GM18502 (cell line): Measurements from ENCODE around the gene FBXO3.

Experiments
- ATAC-seq: cut with Tn5 transposase; IDR thresholded peaks from one replicate; pipeline ENCODE4 v1.9.1; 2021; ENCODE audit warnings: mild to moderate bottlenecking; ENCODE audit not compliant: unreplicated experiment, poor library complexity

Gene FBXO3

GRCh38 chr11:33706546-33706945, 67.8 kb downstream of the FBXO3 start:
- no peak for ATAC-seq

- ATAC-seq: no peak
Observed at GRCh38 chr11:33704240-33705002, 69.9 kb downstream of the FBXO3 start.

GRCh38 chr11:33703788-33704187, 70.5 kb downstream of the FBXO3 start:
- no peak for ATAC-seq

- ATAC-seq: no peak
Observed at GRCh38 chr11:33703234-33703633, 71.1 kb downstream of the FBXO3 start.

- ATAC-seq: no peak
Observed at GRCh38 chr11:33701302-33702230, 72.8 kb downstream of the FBXO3 start.

GRCh38 chr11:33700502-33701271, 73.6 kb downstream of the FBXO3 start, which contains the start of gene C11orf91:
Gene C11orf91, minus strand, starts transcription at chr11:33700826. Its CDS starts 86 bp downstream, at chr11:33700740.
- peak; percentile 92 for ATAC-seq

- no peak for ATAC-seq
Observed at GRCh38 chr11:33700063-33700501, 74.2 kb downstream of the FBXO3 start.

GRCh38 chr11:33699515-33700062, 74.7 kb downstream of the FBXO3 start:
- no peak for ATAC-seq

GRCh38 chr11:33698921-33699320, 75.4 kb downstream of the FBXO3 start:
- ATAC-seq: no peak

- no peak for ATAC-seq
Observed at GRCh38 chr11:33697997-33698396, 76.3 kb downstream of the FBXO3 start.

GRCh38 chr11:33696931-33697638, 77.2 kb downstream of the FBXO3 start:
- ATAC-seq: no peak

GRCh38 chr11:33696411-33696810, 77.9 kb downstream of the FBXO3 start:
- no peak for ATAC-seq

- ATAC-seq: no peak
Observed at GRCh38 chr11:33695051-33695566, 79.2 kb downstream of the FBXO3 start.

- no peak for ATAC-seq
Observed at GRCh38 chr11:33694346-33695050, 79.8 kb downstream of the FBXO3 start.

- no peak for ATAC-seq
Observed at GRCh38 chr11:33692541-33692940, 81.8 kb downstream of the FBXO3 start.

GRCh38 chr11:33692013-33692504, 82.3 kb downstream of the FBXO3 start:
- no peak for ATAC-seq

- no peak for ATAC-seq
Observed at GRCh38 chr11:33691066-33691864, 83.1 kb downstream of the FBXO3 start.
